SU-DHL-6 (cell line): ENCODE data around the gene HNF1B.
A peak's percentile ranks its signal among the peaks of the same experiment; 100 is the strongest.

Source experiments
- H2AFZ ChIP-seq: fragments of 200-600 bp; sonication (generic); 2 replicates; pipeline ENCODE4 v1.6.1; 2014; ENCODE audit warnings: low read depth, mild to moderate bottlenecking, moderate library complexity, mixed read lengths, antibody characterized with exemption, low read length; ENCODE audit not compliant: severe bottlenecking
- H3F3A ChIP-seq: fragments of 200-600 bp; shearing (Covaris generic); 2 replicates; pipeline ENCODE4 v1.6.0; 2016; ENCODE audit warnings: antibody characterized with exemption, mild to moderate bottlenecking; ENCODE audit not compliant: insufficient read depth
- H3K27ac ChIP-seq: fragments of 200-600 bp; sonication (generic); 2 replicates; pipeline ENCODE4 v1.5.1; 2016; ENCODE audit warnings: low read depth, mild to moderate bottlenecking, low read length, moderate library complexity, mixed read lengths
- H3K27me3 ChIP-seq: fragments of 200-600 bp; sonication (generic), shearing (Covaris generic); 2 replicates; pipeline ENCODE4 v1.6.0; 2014; ENCODE audit warnings: mild to moderate bottlenecking, low read length
- H3K36me3 ChIP-seq: fragments of 200-600 bp; sonication (generic); 2 replicates; pipeline ENCODE4 v1.6.1; 2014; ENCODE audit warnings: mild to moderate bottlenecking, low read length, mixed read lengths
- H3K4me2 ChIP-seq: fragments of 300-600, 200-600 bp; shearing (Covaris generic), sonication (generic); 2 replicates; pipeline ENCODE4 v1.6.0; 2014; ENCODE audit warnings: low read length, low read depth, mild to moderate bottlenecking; ENCODE audit not compliant: poor library complexity, severe bottlenecking
- H3K4me3 ChIP-seq: fragments of 200-600 bp; sonication (generic); 2 replicates; pipeline ENCODE4 v1.5.1; 2014; ENCODE audit warnings: antibody characterized with exemption, low read length, mild to moderate bottlenecking, mixed read lengths; ENCODE audit not compliant: insufficient read depth, poor library complexity, severe bottlenecking
- H3K79me2 ChIP-seq: fragments of 200-600 bp; sonication (generic); 2 replicates; pipeline ENCODE4 v1.6.1; 2014; ENCODE audit warnings: mild to moderate bottlenecking, low read length, moderate library complexity; ENCODE audit not compliant: insufficient read depth
- H3K9ac ChIP-seq: fragments of 200-600 bp; sonication (generic); 2 replicates; pipeline ENCODE4 v1.7.0; 2014; ENCODE audit warnings: mild to moderate bottlenecking, low read length
- H3K9me2 ChIP-seq: fragments of 200-600 bp; sonication (generic); replicated peaks from 2 replicates; pipeline ENCODE4 v1.6.1; 2014; ENCODE audit warnings: low read length; ENCODE audit not compliant: insufficient read depth
- H3K9me3 ChIP-seq: fragments of 200-600 bp; sonication (generic); 2 replicates; pipeline ENCODE4 v1.6.1; 2014; ENCODE audit warnings: low read length, mixed read lengths; ENCODE audit not compliant: insufficient read depth
- H4K20me1 ChIP-seq: fragments of 200-600 bp; sonication (generic); 2 replicates; pipeline ENCODE4 v1.6.1; 2014; ENCODE audit warnings: low read depth, mild to moderate bottlenecking, antibody characterized with exemption, low read length, moderate library complexity, mixed read lengths
- CTCF ChIP-seq: fragments of 200-600 bp; sonication (generic); IDR thresholded peaks from one replicate; pipeline ENCODE4 v1.5.1; 2017; ENCODE audit warnings: antibody characterized with exemption, mild to moderate bottlenecking, low read length, moderate library complexity; ENCODE audit not compliant: insufficient read depth, poor library complexity, severe bottlenecking
- EZH2phosphoT487 ChIP-seq: fragments of 200-600 bp; sonication (generic), shearing (Covaris generic); conservative IDR thresholded peaks from 2 replicates; pipeline ENCODE4 v1.6.1; 2018; ENCODE audit warnings: mild to moderate bottlenecking, antibody characterized with exemption, low read length, moderate library complexity, mixed read lengths

HNF1B gene

GRCh38 chr17:37770631-37771518 is 26.0 kb upstream of the HNF1B start:
- Histone ChIP-seq H3K9ac (no peak overlapping the region), H2AFZ (no peak overlapping the region), H3K4me2 (no peak overlapping the region), H3K4me3 (no peak overlapping the region), H3F3A (no peaks in the 10 kb centered on the region), H3K36me3 (no peaks in the 10 kb centered on the region), H3K9me3 (no peaks in the 10 kb centered on the region), H3K27me3 (no peaks in the 10 kb centered on the region), H3K79me2 (no peaks in the 10 kb centered on the region), H3K9me2 (no peaks in the 10 kb centered on the region), H3K27ac (no peak overlapping the region), H4K20me1 (no peaks in the 10 kb centered on the region)
- peak; percentile 35 for TF ChIP-seq CTCF
- no peak for TF ChIP-seq EZH2phosphoT487

GRCh38 chr17:37769050-37769449 is 24.2 kb upstream of the HNF1B start:
- TF ChIP-seq EZH2phosphoT487 = no peak
- TF ChIP-seq CTCF = no peak
- no peak overlapping the region for H3K27ac ChIP-seq
- H3K4me3 ChIP-seq = no peak overlapping the region
- no peaks in the 10 kb centered on the region for H3K9me2 ChIP-seq
- H3K9me3 ChIP-seq = no peaks in the 10 kb centered on the region
- no peaks in the 10 kb centered on the region for H3F3A ChIP-seq
- H3K79me2 ChIP-seq = no peaks in the 10 kb centered on the region
- no peak overlapping the region for H2AFZ ChIP-seq
- no peak overlapping the region for H3K9ac ChIP-seq
- no peaks in the 10 kb centered on the region for H4K20me1 ChIP-seq
- no peaks in the 10 kb centered on the region for H3K27me3 ChIP-seq
- no peak overlapping the region for H3K4me2 ChIP-seq
- H3K36me3 ChIP-seq = no peaks in the 10 kb centered on the region

- no peaks in the 10 kb centered on the region for H3K9me3 ChIP-seq
- no peak overlapping the region for H3K9ac ChIP-seq
- H2AFZ ChIP-seq = no peak overlapping the region
- no peaks in the 10 kb centered on the region for H3K9me2 ChIP-seq
- H3K27ac ChIP-seq = no peak overlapping the region
- H3K79me2 ChIP-seq = no peaks in the 10 kb centered on the region
- H3K27me3 ChIP-seq = no peaks in the 10 kb centered on the region
- no peak for TF ChIP-seq CTCF
- no peak for TF ChIP-seq EZH2phosphoT487
- H3K4me3 ChIP-seq = no peak overlapping the region
- H4K20me1 ChIP-seq = no peaks in the 10 kb centered on the region
- no peak overlapping the region for H3K4me2 ChIP-seq
- no peaks in the 10 kb centered on the region for H3F3A ChIP-seq
- H3K36me3 ChIP-seq = no peaks in the 10 kb centered on the region
Measured at GRCh38 chr17:37768438-37768837, 23.6 kb upstream of the HNF1B start.
